H9 (cell line): ENCODE results near the gene HIRA. TPM values are rescaled to one million over a fixed set of nuclear protein-coding genes. Genes with fewer than 3 reads are reported as not detected.

Experiments
- DNase-seq: peaks from one replicate; pipeline ENCODE4 v3.0.0-alpha.2; 2017
- H2AFZ ChIP-seq: one replicate; pipeline ENCODE4 v1.6.1; 2013; ENCODE audit warnings: mild to moderate bottlenecking, low read length, control low read depth, moderate library complexity
- H2AK5ac ChIP-seq: 2 replicates; pipeline ENCODE4 v1.6.1; 2013; ENCODE audit warnings: low read length, control low read depth, mixed read lengths; ENCODE audit not compliant: insufficient read length
- H2BK120ac ChIP-seq: one replicate; pipeline ENCODE4 v1.6.1; 2013; ENCODE audit warnings: low read depth, mild to moderate bottlenecking, low read length, control low read depth, inconsistent platforms; ENCODE audit not compliant: poor library complexity, severe bottlenecking
- H2BK12ac ChIP-seq: 2 replicates; pipeline ENCODE4 v1.6.1; 2013; ENCODE audit warnings: low read length, control low read depth, mixed read lengths, low read depth; ENCODE audit not compliant: insufficient read length
- H2BK15ac ChIP-seq: 2 replicates; pipeline ENCODE4 v1.6.1; 2013; ENCODE audit warnings: low read depth, low read length, control low read depth
- H2BK20ac ChIP-seq: one replicate; pipeline ENCODE4 v1.6.1; 2013; ENCODE audit warnings: low read depth, mild to moderate bottlenecking, low read length, control low read depth, inconsistent platforms; ENCODE audit not compliant: poor library complexity, severe bottlenecking
- H2BK5ac ChIP-seq: 2 replicates; pipeline ENCODE4 v1.6.1; 2013; ENCODE audit warnings: low read length, control low read depth, mixed read lengths; ENCODE audit not compliant: insufficient read length
- H3K14ac ChIP-seq: 2 replicates; pipeline ENCODE4 v1.6.1; 2013; ENCODE audit warnings: low read length, control low read depth; ENCODE audit not compliant: insufficient read depth
- H3K18ac ChIP-seq: 2 replicates; pipeline ENCODE4 v1.6.1; 2013; ENCODE audit warnings: low read depth, mild to moderate bottlenecking, mixed read lengths, low read length, control low read depth; ENCODE audit not compliant: insufficient read length
- H3K23ac ChIP-seq: 2 replicates; pipeline ENCODE4 v1.6.1; 2013; ENCODE audit warnings: low read length, control low read depth, mixed read lengths, low read depth; ENCODE audit not compliant: insufficient read length
- H3K23me2 ChIP-seq: 2 replicates; pipeline ENCODE4 v1.6.1; 2013; ENCODE audit warnings: low read depth, mild to moderate bottlenecking, mixed read lengths, low read length, control low read depth; ENCODE audit not compliant: insufficient read length, poor library complexity, severe bottlenecking
- H3K27ac ChIP-seq: 2 replicates; pipeline ENCODE4 v1.5.1; 2013; ENCODE audit warnings: low read length, control low read depth, mixed read lengths, low read depth; ENCODE audit not compliant: insufficient read length
- H3K27me3 ChIP-seq: 2 replicates; pipeline ENCODE4 v1.6.1; 2013; ENCODE audit warnings: low read length, control low read depth, inconsistent platforms; ENCODE audit not compliant: insufficient read depth
- H3K4ac ChIP-seq: 2 replicates; pipeline ENCODE4 v1.6.1; 2013; ENCODE audit warnings: low read depth, mild to moderate bottlenecking, control low read depth, inconsistent platforms, low read length, moderate library complexity
- H3K4me1 ChIP-seq: 2 replicates; pipeline ENCODE4 v1.6.1; 2013; ENCODE audit warnings: low read length, control low read depth, inconsistent platforms; ENCODE audit not compliant: insufficient read depth
- H3K4me2 ChIP-seq: 2 replicates; pipeline ENCODE4 v1.6.1; 2013; ENCODE audit warnings: low read length, control low read depth, mixed read lengths; ENCODE audit not compliant: insufficient read length, insufficient read depth
- H3K56ac ChIP-seq: 2 replicates; pipeline ENCODE4 v1.6.1; 2013; ENCODE audit warnings: low read depth, mild to moderate bottlenecking, mixed read lengths, low read length, control low read depth; ENCODE audit not compliant: insufficient read length
- H3K79me1 ChIP-seq: 2 replicates; pipeline ENCODE4 v1.6.1; 2013; ENCODE audit warnings: low read depth, mild to moderate bottlenecking, moderate library complexity, low read length, control low read depth, inconsistent platforms; ENCODE audit not compliant: insufficient read depth, poor library complexity, severe bottlenecking
- H3K79me2 ChIP-seq: 2 replicates; pipeline ENCODE4 v1.6.1; 2013; ENCODE audit warnings: low read length, control low read depth, inconsistent platforms; ENCODE audit not compliant: insufficient read depth
- H3K9ac ChIP-seq: 2 replicates; pipeline ENCODE4 v1.6.1; 2013; ENCODE audit warnings: low read length, control low read depth, mixed read lengths; ENCODE audit not compliant: insufficient read length; ENCODE audit errors: extremely low read depth
- H3K9me3 ChIP-seq: one replicate; pipeline ENCODE4 v1.6.1; 2013; ENCODE audit warnings: low read depth, low read length, inconsistent platforms; ENCODE audit not compliant: control insufficient read depth
- H3T11ph ChIP-seq: one replicate; pipeline ENCODE4 v1.6.1; 2013; ENCODE audit warnings: mild to moderate bottlenecking, low read length, control low read depth, inconsistent platforms
- H4K20me1 ChIP-seq: one replicate; pipeline ENCODE4 v1.6.1; 2013; ENCODE audit not compliant: control insufficient read depth, insufficient read length, insufficient read depth
- H4K5ac ChIP-seq: 2 replicates; pipeline ENCODE4 v1.6.1; 2013; ENCODE audit warnings: low read depth, mild to moderate bottlenecking, mixed read lengths, low read length, control low read depth; ENCODE audit not compliant: insufficient read length
- H4K8ac ChIP-seq: replicated peaks from 2 replicates; pipeline ENCODE4 v1.6.1; 2013; ENCODE audit warnings: low read length, control low read depth, mixed read lengths, low read depth; ENCODE audit not compliant: insufficient read length
- H4K91ac ChIP-seq: 2 replicates; pipeline ENCODE4 v1.6.1; 2013; ENCODE audit warnings: low read depth, mild to moderate bottlenecking, moderate library complexity, mixed read lengths, low read length, control low read depth; ENCODE audit not compliant: insufficient read length
- H3K27ac Mint-ChIP-seq, 3 experiments: 2 replicates in 2 of 3; 3 replicates in 1 of 3; pipeline ENCODE4 v1.8.0; 2020 to 2021; ENCODE audit warnings: mixed read lengths in 3 of 3, mild to moderate bottlenecking in 1 of 3, moderate library complexity in 1 of 3
- H3K27me3 Mint-ChIP-seq: 2 replicates; pipeline ENCODE4 v1.8.0; 2021; ENCODE audit warnings: low read depth, mild to moderate bottlenecking, moderate library complexity, mixed read lengths
- H3K36me3 Mint-ChIP-seq, 3 experiments: 2 replicates in 2 of 3; 3 replicates in 1 of 3; pipeline ENCODE4 v1.8.0; 2020 to 2021; ENCODE audit warnings: low read depth in 3 of 3, mixed read lengths in 3 of 3; ENCODE audit not compliant: insufficient read depth in 1 of 3
- H3K4me1 Mint-ChIP-seq, 2 experiments: 2 replicates each; pipeline ENCODE4 v1.8.0; 2020; ENCODE audit warnings: mixed read lengths in 2 of 2
- H3K4me3 Mint-ChIP-seq, 2 experiments: 2 replicates in 1 of 2; 3 replicates in 1 of 2; pipeline ENCODE4 v1.8.0; 2020 to 2021; ENCODE audit warnings: mild to moderate bottlenecking in 2 of 2, mixed read lengths in 2 of 2, moderate library complexity in 1 of 2
- H3K9me3 Mint-ChIP-seq, 2 experiments: 2 replicates in 1 of 2; 3 replicates in 1 of 2; pipeline ENCODE4 v1.8.0; 2020; ENCODE audit warnings: mild to moderate bottlenecking in 2 of 2, mixed read lengths in 2 of 2, moderate library complexity in 1 of 2
- CTCF ChIP-seq: fragments of 200-600 bp; sonication (generic); conservative IDR thresholded peaks from 3 replicates; pipeline ENCODE4 v1.8.0; 2021; ENCODE audit warnings: antibody characterized with exemption, mild to moderate bottlenecking
- WGBS: extraction: QIAGEN DNeasy Blood & Tissue Kit; methylation state at CpG from one replicate; pipeline ENCODE4 v1.1.7; 2013; ENCODE audit warnings: missing lambda C conversion rate, low lambda C conversion rate, mixed read lengths; ENCODE audit not compliant: insufficient read length; ENCODE audit errors: extremely low coverage; 5-methylcytosine and 5-hydroxymethylcytosine counted together
- total RNA-seq: library from RNA; stranded (reverse); gene quantifications from 2 replicates; pipeline ENCODE4 v1.2.1, GENCODE V29; 2021

HIRA gene
- total RNA-seq, 1 experiment from 2014 or later = 51.9 TPM

GRCh38 chr22:19411690-19412045 lies 19.9 kb downstream of the HIRA start:
- Mint-ChIP-seq H3K27me3 (no peaks in the 10 kb centered on the region), H3K4me3 (no peak overlapping the region)
- no peak overlapping the region for H2BK20ac ChIP-seq

More at GRCh38 chr22:19411690-19412045, 19.9 kb downstream of the HIRA start:
- no peaks in the 10 kb centered on the region for H3K9me3 ChIP-seq
- Mint-ChIP-seq H3K9me3 (no peaks in the 10 kb centered on the region), H3K36me3 (peaks cover 23 to 37% (median 29%) of the 10 kb centered on the region in 3 experiments; a peak in 6 of 7 replicates), H3K27ac (no peak overlapping the region; a peak in 1 of 7 replicates), H3K4me1 (peaks cover 4 to 12% of the 10 kb centered on the region in 2 experiments)
- H3K4ac ChIP-seq = no peak overlapping the region
- no peak overlapping the region for H3K18ac ChIP-seq
- no peak overlapping the region for H3T11ph ChIP-seq
- no peaks in the 10 kb centered on the region for H3K23me2 ChIP-seq
- H3K23ac ChIP-seq = no peak overlapping the region
- H4K91ac ChIP-seq = no peak overlapping the region
- no peak for DNase-seq
- H3K9ac ChIP-seq = no peak overlapping the region
- no peak overlapping the region for H2BK120ac ChIP-seq
- H2BK15ac ChIP-seq = no peak overlapping the region
- no peaks in the 10 kb centered on the region for H3K27me3 ChIP-seq
- no peak overlapping the region for H2BK5ac ChIP-seq
- TF ChIP-seq CTCF = no peak
- H3K14ac ChIP-seq = no peak overlapping the region
- no peaks in the 10 kb centered on the region for H3K4me1 ChIP-seq
- WGBS = no CpG with 5 or more reads among the region's 1 CpG
- no peak overlapping the region for H3K4me2 ChIP-seq
- no peak overlapping the region for H2AK5ac ChIP-seq
- peaks cover 13% of the 10 kb centered on the region; the same call in 1 of the 2 replicates for H3K79me2 ChIP-seq
- peaks cover 2% of the 10 kb centered on the region for H3K79me1 ChIP-seq
- no peak overlapping the region for H2AFZ ChIP-seq
- no peaks in the 10 kb centered on the region for H4K20me1 ChIP-seq
- no peak overlapping the region for H3K27ac ChIP-seq
- H3K56ac ChIP-seq = no peak overlapping the region
- H4K5ac ChIP-seq = no peak overlapping the region
- H4K8ac ChIP-seq = no peak overlapping the region
- no peak overlapping the region for H2BK12ac ChIP-seq
